NK-92 (cell line): ENCODE data around the gene NLN.
"Not testable (repeated sequence)": the region's sequence is repeated elsewhere in the genome, so short reads cannot be mapped to it uniquely, and the experiment has no call there.

Source experiments
- DNase-seq: peaks from one replicate; lab custom pipeline; 2025; ENCODE audit not compliant: unreplicated experiment; lab: John Stamatoyannopoulos, UW

Gene NLN

GRCh38 chr5:65828022-65828896 is 106.3 kb downstream of the NLN start:
- DNase-seq, result no peak

GRCh38 chr5:65830856-65831255 is 108.9 kb downstream of the NLN start:
- no peak for DNase-seq

GRCh38 chr5:65831276-65831675 is 109.3 kb downstream of the NLN start:
- DNase-seq, result no peak

GRCh38 chr5:65832152-65832551 is 110.1 kb downstream of the NLN start:
- no peak for DNase-seq

GRCh38 chr5:65832603-65833228 is 110.7 kb downstream of the NLN start:
- no peak for DNase-seq

GRCh38 chr5:65833780-65834179 is 111.8 kb downstream of the NLN start:
- no peak for DNase-seq

- DNase-seq, result no peak
Observed at GRCh38 chr5:65834306-65834705, 112.3 kb downstream of the NLN start.

- DNase-seq, result no peak
Observed at GRCh38 chr5:65835191-65835590, 113.2 kb downstream of the NLN start.

- no peak for DNase-seq
Observed at GRCh38 chr5:65837139-65837538, 115.1 kb downstream of the NLN start.

- not testable (repeated sequence) for DNase-seq
Observed at GRCh38 chr5:65839170-65839569, 117.2 kb downstream of the NLN start.

- DNase-seq, result no peak
Observed at GRCh38 chr5:65840071-65840470, 118.1 kb downstream of the NLN start.

- not testable (repeated sequence) for DNase-seq
Observed at GRCh38 chr5:65844763-65845162, 122.8 kb downstream of the NLN start.

- no peak for DNase-seq
Observed at GRCh38 chr5:65846101-65846500, 124.1 kb downstream of the NLN start.

GRCh38 chr5:65847019-65847418 is 125.0 kb downstream of the NLN start:
- DNase-seq, result not testable (repeated sequence)

GRCh38 chr5:65849918-65850317 is 127.9 kb downstream of the NLN start:
- not testable (repeated sequence) for DNase-seq

GRCh38 chr5:65854925-65855324 is 132.9 kb downstream of the NLN start:
- DNase-seq, result no peak

- no peak for DNase-seq
Observed at GRCh38 chr5:65855766-65856315, 133.8 kb downstream of the NLN start.

GRCh38 chr5:65856520-65856919 is 134.5 kb downstream of the NLN start:
- no peak for DNase-seq

- no peak for DNase-seq
Observed at GRCh38 chr5:65858316-65858715, 136.3 kb downstream of the NLN start.

- no peak for DNase-seq
Observed at GRCh38 chr5:65861830-65862241, 139.8 kb downstream of the NLN start.

- DNase-seq, result no peak
Observed at GRCh38 chr5:65862384-65862783, 140.4 kb downstream of the NLN start.

GRCh38 chr5:65863747-65864146 is 141.7 kb downstream of the NLN start:
- no peak for DNase-seq
